Measurements from ENCODE around the gene DCAF17. TPM values are rescaled to one million over a fixed set of nuclear protein-coding genes. Genes with fewer than 3 reads are reported as not detected.

DCAF17 gene
- total and polyA plus RNA-seq, 2 of the 13 experiments (the other 11 are each of a cell fraction or from before 2014, with no cell fraction given), result 13.7 to 30.0 TPM

DNA sequence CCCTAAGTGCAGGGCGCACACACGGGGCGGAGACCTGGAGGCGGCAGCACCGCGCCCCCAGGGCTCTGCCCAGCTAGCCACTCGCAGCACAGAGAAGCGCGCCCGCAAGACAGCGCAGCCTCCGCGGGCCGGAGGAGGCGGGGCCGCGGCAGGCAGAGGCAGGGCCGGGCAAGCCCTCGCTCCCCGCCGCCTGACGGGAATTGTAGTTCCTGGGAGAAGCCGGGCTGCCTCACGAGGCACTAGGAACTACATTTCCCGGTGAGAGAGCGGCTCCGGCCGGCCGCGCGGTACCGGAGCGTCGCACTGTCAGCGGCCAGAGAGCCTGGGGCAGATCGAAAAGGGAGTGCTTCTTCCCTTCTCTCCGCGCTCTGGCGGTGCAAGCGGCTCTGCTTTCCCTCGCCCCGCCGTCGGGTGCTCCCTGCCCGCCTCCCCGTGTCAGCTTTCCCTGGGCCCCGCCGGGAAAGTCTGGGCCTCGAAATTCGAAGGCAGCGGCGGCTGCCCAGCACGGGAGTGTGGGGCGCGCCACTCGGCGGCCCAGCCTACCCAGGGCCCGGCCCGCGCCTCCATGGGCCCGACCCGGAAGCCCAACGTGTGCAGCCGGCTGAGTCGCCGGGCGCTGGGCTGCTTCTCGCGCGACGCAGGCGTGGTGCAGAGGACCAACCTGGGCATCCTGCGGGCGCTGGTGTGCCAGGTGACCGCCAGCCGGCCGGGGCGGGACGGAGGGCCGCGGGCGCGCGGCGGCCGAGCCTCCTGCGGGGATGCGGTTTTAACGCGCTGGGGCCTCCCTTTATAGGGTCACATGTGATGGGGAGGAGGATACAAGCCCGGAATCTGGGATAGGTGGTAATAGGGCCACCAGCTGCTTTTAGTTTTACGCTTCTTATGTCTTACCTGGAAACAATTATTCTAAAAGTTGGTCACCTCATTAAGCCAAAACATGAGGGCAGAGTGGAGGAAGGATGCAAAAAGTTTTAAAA, at the start of gene DCAF17 (continued):
- TF ChIP-seq, protein P1, sequence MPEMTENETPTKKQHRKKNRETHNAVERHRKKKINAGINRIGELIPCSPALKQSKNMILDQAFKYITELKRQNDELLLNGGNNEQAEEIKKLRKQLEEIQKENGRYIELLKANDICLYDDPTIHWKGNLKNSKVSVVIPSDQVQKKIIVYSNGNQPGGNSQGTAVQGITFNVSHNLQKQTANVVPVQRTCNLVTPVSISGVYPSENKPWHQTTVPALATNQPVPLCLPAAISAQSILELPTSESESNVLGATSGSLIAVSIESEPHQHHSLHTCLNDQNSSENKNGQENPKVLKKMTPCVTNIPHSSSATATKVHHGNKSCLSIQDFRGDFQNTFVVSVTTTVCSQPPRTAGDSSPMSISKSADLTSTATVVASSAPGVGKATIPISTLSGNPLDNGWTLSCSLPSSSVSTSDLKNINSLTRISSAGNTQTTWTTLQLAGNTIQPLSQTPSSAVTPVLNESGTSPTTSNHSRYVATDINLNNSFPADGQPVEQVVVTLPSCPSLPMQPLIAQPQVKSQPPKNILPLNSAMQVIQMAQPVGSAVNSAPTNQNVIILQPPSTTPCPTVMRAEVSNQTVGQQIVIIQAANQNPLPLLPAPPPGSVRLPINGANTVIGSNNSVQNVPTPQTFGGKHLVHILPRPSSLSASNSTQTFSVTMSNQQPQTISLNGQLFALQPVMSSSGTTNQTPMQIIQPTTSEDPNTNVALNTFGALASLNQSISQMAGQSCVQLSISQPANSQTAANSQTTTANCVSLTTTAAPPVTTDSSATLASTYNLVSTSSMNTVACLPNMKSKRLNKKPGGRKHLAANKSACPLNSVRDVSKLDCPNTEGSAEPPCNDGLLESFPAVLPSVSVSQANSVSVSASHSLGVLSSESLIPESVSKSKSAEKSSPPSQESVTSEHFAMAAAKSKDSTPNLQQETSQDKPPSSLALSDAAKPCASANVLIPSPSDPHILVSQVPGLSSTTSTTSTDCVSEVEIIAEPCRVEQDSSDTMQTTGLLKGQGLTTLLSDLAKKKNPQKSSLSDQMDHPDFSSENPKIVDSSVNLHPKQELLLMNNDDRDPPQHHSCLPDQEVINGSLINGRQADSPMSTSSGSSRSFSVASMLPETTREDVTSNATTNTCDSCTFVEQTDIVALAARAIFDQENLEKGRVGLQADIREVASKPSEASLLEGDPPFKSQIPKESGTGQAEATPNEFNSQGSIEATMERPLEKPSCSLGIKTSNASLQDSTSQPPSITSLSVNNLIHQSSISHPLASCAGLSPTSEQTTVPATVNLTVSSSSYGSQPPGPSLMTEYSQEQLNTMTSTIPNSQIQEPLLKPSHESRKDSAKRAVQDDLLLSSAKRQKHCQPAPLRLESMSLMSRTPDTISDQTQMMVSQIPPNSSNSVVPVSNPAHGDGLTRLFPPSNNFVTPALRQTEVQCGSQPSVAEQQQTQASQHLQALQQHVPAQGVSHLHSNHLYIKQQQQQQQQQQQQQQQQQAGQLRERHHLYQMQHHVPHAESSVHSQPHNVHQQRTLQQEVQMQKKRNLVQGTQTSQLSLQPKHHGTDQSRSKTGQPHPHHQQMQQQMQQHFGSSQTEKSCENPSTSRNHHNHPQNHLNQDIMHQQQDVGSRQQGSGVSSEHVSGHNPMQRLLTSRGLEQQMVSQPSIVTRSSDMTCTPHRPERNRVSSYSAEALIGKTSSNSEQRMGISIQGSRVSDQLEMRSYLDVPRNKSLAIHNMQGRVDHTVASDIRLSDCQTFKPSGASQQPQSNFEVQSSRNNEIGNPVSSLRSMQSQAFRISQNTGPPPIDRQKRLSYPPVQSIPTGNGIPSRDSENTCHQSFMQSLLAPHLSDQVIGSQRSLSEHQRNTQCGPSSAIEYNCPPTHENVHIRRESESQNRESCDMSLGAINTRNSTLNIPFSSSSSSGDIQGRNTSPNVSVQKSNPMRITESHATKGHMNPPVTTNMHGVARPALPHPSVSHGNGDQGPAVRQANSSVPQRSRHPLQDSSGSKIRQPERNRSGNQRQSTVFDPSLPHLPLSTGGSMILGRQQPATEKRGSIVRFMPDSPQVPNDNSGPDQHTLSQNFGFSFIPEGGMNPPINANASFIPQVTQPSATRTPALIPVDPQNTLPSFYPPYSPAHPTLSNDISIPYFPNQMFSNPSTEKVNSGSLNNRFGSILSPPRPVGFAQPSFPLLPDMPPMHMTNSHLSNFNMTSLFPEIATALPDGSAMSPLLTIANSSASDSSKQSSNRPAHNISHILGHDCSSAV (CRISPR knock-in tag; IDR thresholded peaks at IDR 0.05; ENCODE audit: borderline replicate concordance), result no peak
- TF ChIP-seq ZNF747 (CRISPR knock-in tag; IDR thresholded peaks at IDR 0.05; ENCODE audit: borderline replicate concordance), result peak; percentile 83
- no peak for TF ChIP-seq PHB2 (IDR thresholded peaks at IDR 0.05; ENCODE audit: partially characterized antibody)
- TF ChIP-seq, protein P2, sequence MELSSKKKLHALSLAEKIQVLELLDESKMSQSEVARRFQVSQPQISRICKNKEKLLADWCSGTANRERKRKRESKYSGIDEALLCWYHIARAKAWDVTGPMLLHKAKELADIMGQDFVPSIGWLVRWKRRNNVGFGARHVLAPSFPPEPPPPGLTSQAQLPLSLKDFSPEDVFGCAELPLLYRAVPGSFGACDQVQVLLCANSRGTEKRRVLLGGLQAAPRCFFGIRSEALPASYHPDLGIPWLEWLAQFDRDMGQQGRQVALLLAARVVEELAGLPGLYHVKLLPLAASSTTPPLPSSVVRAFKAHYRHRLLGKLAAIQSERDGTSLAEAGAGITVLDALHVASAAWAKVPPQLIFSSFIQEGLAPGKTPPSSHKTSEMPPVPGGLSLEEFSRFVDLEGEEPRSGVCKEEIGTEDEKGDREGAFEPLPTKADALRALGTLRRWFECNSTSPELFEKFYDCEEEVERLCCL (CRISPR knock-in tag; IDR thresholded peaks at IDR 0.05; ENCODE audit: borderline replicate concordance), result 0 out of 2 replicates have a peak, but pooled peaks have one; percentile 11
- TF ChIP-seq SOX6 (IDR thresholded peaks at IDR 0.05), result no peak
- TF ChIP-seq SOX6 (CRISPR knock-in tag; IDR thresholded peaks at IDR 0.05), result peak; percentile 69
- TF ChIP-seq TOE1 (CRISPR knock-in tag; IDR thresholded peaks at IDR 0.05), result peak; percentile 57; the same call in 1 of the 2 replicates
- peak; percentile 44 for TF ChIP-seq MED8 (CRISPR knock-in tag; IDR thresholded peaks at IDR 0.05; ENCODE audit: insufficient replicate concordance)
- peak; percentile 94; the same call in 1 of the 2 replicates for TF ChIP-seq ZNF224 (CRISPR knock-in tag; IDR thresholded peaks at IDR 0.05)
- TF ChIP-seq, protein P3, sequence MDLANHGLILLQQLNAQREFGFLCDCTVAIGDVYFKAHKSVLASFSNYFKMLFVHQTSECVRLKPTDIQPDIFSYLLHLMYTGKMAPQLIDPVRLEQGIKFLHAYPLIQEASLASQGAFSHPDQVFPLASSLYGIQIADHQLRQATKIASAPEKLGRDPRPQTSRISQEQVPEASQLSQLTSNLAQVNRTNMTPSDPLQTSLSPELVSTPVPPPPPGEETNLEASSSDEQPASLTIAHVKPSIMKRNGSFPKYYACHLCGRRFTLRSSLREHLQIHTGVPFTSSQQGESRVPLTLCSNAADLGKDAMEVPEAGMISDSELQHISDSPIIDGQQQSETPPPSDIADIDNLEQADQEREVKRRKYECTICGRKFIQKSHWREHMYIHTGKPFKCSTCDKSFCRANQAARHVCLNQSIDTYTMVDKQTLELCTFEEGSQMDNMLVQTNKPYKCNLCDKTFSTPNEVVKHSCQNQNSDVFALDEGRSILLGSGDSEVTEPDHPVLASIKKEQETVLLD (CRISPR knock-in tag; IDR thresholded peaks at IDR 0.05; ENCODE audit: low read depth), result peak; percentile 96
- TF ChIP-seq AHR (CRISPR knock-in tag; IDR thresholded peaks at IDR 0.05), result peak; percentile 97
- TF ChIP-seq MEIS1 (CRISPR knock-in tag; IDR thresholded peaks at IDR 0.05; ENCODE audit: borderline replicate concordance), result no peak
- TF ChIP-seq THYN1 (CRISPR knock-in tag; IDR thresholded peaks at IDR 0.05; ENCODE audit: borderline replicate concordance, low read depth), result 0 out of 2 replicates have a peak, but pooled peaks have one; percentile 72
- TF ChIP-seq, protein P4, sequence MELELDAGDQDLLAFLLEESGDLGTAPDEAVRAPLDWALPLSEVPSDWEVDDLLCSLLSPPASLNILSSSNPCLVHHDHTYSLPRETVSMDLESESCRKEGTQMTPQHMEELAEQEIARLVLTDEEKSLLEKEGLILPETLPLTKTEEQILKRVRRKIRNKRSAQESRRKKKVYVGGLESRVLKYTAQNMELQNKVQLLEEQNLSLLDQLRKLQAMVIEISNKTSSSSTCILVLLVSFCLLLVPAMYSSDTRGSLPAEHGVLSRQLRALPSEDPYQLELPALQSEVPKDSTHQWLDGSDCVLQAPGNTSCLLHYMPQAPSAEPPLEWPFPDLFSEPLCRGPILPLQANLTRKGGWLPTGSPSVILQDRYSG (CRISPR knock-in tag; IDR thresholded peaks at IDR 0.05), result peak; percentile 94
- TF ChIP-seq AGO2 (optimal IDR thresholded peaks at IDR 0.05; ENCODE audit: low read depth, low read length), result peak; percentile 98
- TF ChIP-seq HDAC2 (CRISPR knock-in tag; IDR thresholded peaks at IDR 0.05), result peak; percentile 7
